ENCODE measurements around the gene ENTREP3.

Gene ENTREP3

GRCh38 chr1:155210314-155211104 is 44.8 kb downstream of the ENTREP3 start:
- Histone ChIP-seq H3K9me3 (ENCODE audit: control insufficient read depth, low read length) (no peaks in the 10 kb centered on the region), H3K4me2 (ENCODE audit: low read length, poor library complexity, severe bottlenecking) (no peak overlapping the region), H4K8ac (ENCODE audit: low read length) (peak overlapping the region; percentile 24), H3K4ac (ENCODE audit: low read depth in 1 of 2, low read length in 2 of 2) (no peak overlapping the region), H3K79me1 (replicated peaks; ENCODE audit: low read length, poor library complexity, severe bottlenecking) (peaks cover 15% of the 10 kb centered on the region), H3K9ac (ENCODE audit: low read length) (peak overlapping the region; percentile 99), H2BK120ac (ENCODE audit: low read depth, low read length) (no peak overlapping the region), H2AK5ac (ENCODE audit: low read length, severe bottlenecking) (no peak overlapping the region), H3K4me1 (ENCODE audit: control insufficient read depth, insufficient read depth, low read depth, low read length) (peaks cover 14% of the 10 kb centered on the region), H3K4me3 (ENCODE audit: insufficient read depth in 1 of 2, low read depth in 1 of 2, low read length in 2 of 2) (no peak overlapping the region), H2BK12ac (ENCODE audit: low read length in 2 of 2) (no peak overlapping the region), H2BK5ac (ENCODE audit: low read depth, low read length, poor library complexity, severe bottlenecking) (no peak overlapping the region), H3K23ac (ENCODE audit: low read length in 2 of 2) (no peak overlapping the region), H3K14ac (ENCODE audit: low read length in 2 of 2) (no peak overlapping the region), H3K36me3 (ENCODE audit: control insufficient read depth in 1 of 2, insufficient read depth in 2 of 2, low read depth in 1 of 2, low read length in 2 of 2) (peaks cover 19 to 30% of the 10 kb centered on the region in 2 experiments), H3K18ac (ENCODE audit: low read depth in 1 of 2, low read length in 2 of 2) (no peak overlapping the region), H3K27me3 (ENCODE audit: control insufficient read depth in 1 of 2, insufficient read depth in 1 of 2, low read length in 2 of 2) (no peaks in the 10 kb centered on the region), H4K91ac (ENCODE audit: low read length) (no peak overlapping the region), H3K27ac (ENCODE audit: low read length, poor library complexity, severe bottlenecking) (no peak overlapping the region), H2AFZ (ENCODE audit: low read depth, low read length) (no peak overlapping the region), H2BK15ac (ENCODE audit: low read depth, poor library complexity, severe bottlenecking) (no peak overlapping the region)
- WGBS, result 90% methylated on average over 3 of the region's 4 CpGs
- no peak for DNase-seq

GRCh38 chr1:155209312-155209721 is 46.0 kb downstream of the ENTREP3 start:
- 3% methylated on average over 13 of the region's 13 CpGs for WGBS
- Histone ChIP-seq H2AK5ac (ENCODE audit: low read length, severe bottlenecking) (peak overlapping the region; percentile 62), H3K79me1 (replicated peaks; ENCODE audit: low read length, poor library complexity, severe bottlenecking) (peaks cover 17% of the 10 kb centered on the region), H3K9me3 (ENCODE audit: control insufficient read depth, low read length) (no peaks in the 10 kb centered on the region), H3K4ac (ENCODE audit: low read depth in 1 of 2, low read length in 2 of 2) (peak overlapping the region; percentile 75 to 98), H3K18ac (ENCODE audit: low read depth in 1 of 2, low read length in 2 of 2) (peak overlapping the region; percentile 60 to 86), H4K8ac (ENCODE audit: low read length) (peak overlapping the region; percentile 92), H3K27me3 (ENCODE audit: control insufficient read depth in 1 of 2, insufficient read depth in 1 of 2, low read length in 2 of 2) (no peaks in the 10 kb centered on the region), H3K23ac (ENCODE audit: low read length in 2 of 2) (peak overlapping the region in 1 of 2 experiments; percentile 46), H2BK120ac (ENCODE audit: low read depth, low read length) (peak overlapping the region; percentile 21), H3K14ac (ENCODE audit: low read length in 2 of 2) (peak overlapping the region in 1 of 2 experiments; percentile 94), H2AFZ (ENCODE audit: low read depth, low read length) (peak overlapping the region; percentile 90), H3K36me3 (ENCODE audit: control insufficient read depth in 1 of 2, insufficient read depth in 2 of 2, low read depth in 1 of 2, low read length in 2 of 2) (peaks cover 20 to 26% of the 10 kb centered on the region in 2 experiments), H3K4me3 (ENCODE audit: insufficient read depth in 1 of 2, low read depth in 1 of 2, low read length in 2 of 2) (peak overlapping the region; percentile 86 to 98), H3K27ac (ENCODE audit: low read length, poor library complexity, severe bottlenecking) (no peak overlapping the region), H2BK15ac (ENCODE audit: low read depth, poor library complexity, severe bottlenecking) (no peak overlapping the region), H3K4me1 (ENCODE audit: control insufficient read depth, insufficient read depth, low read depth, low read length) (peaks cover 14% of the 10 kb centered on the region), H2BK12ac (ENCODE audit: low read length in 2 of 2) (peak overlapping the region in 1 of 2 experiments; percentile 6), H3K4me2 (ENCODE audit: low read length, poor library complexity, severe bottlenecking) (peak overlapping the region; percentile 73), H4K91ac (ENCODE audit: low read length) (peak overlapping the region; percentile 86), H3K9ac (ENCODE audit: low read length) (peak overlapping the region; percentile 99), H2BK5ac (ENCODE audit: low read depth, low read length, poor library complexity, severe bottlenecking) (no peak overlapping the region)
- no peak for DNase-seq

- peak; percentile 94 for DNase-seq
- peak within 1 kb of the TSS; percentile 99 for H2BK15ac ChIP-seq (ENCODE audit: low read depth, poor library complexity, severe bottlenecking)
- WGBS, result under 1% methylated on average over 58 of the region's 64 CpGs
- peak within 1 kb of the TSS; percentile 69 for H2AK5ac ChIP-seq (ENCODE audit: low read length, severe bottlenecking)
- peaks cover 20 to 26% of the 10 kb centered on the region in 2 experiments for H3K36me3 ChIP-seq (ENCODE audit: control insufficient read depth in 1 of 2, insufficient read depth in 2 of 2, low read depth in 1 of 2, low read length in 2 of 2)
- peak within 1 kb of the TSS; percentile 93 to 98 for H3K4ac ChIP-seq (ENCODE audit: low read depth in 1 of 2, low read length in 2 of 2)
- peak within 1 kb of the TSS; percentile 93 to 98 for H2BK12ac ChIP-seq (ENCODE audit: low read length in 2 of 2)
- peak within 1 kb of the TSS; percentile 83 for H2BK5ac ChIP-seq (ENCODE audit: low read depth, low read length, poor library complexity, severe bottlenecking)
- H3K9me3 ChIP-seq (ENCODE audit: control insufficient read depth, low read length), result no peaks in the 10 kb centered on the region
- H4K91ac ChIP-seq (ENCODE audit: low read length), result peak within 1 kb of the TSS; percentile 98
- H3K4me2 ChIP-seq (ENCODE audit: low read length, poor library complexity, severe bottlenecking), result peak within 1 kb of the TSS; percentile 95
- H3K27me3 ChIP-seq (ENCODE audit: control insufficient read depth in 1 of 2, insufficient read depth in 1 of 2, low read length in 2 of 2), result no peaks in the 10 kb centered on the region
- H3K14ac ChIP-seq (ENCODE audit: low read length in 2 of 2), result peak within 1 kb of the TSS in 1 of 2 experiments; percentile 99
- H4K8ac ChIP-seq (ENCODE audit: low read length), result peak within 1 kb of the TSS; percentile 95
- peak within 1 kb of the TSS; percentile 72 for H3K27ac ChIP-seq (ENCODE audit: low read length, poor library complexity, severe bottlenecking)
- peaks cover 14% of the 10 kb centered on the region for H3K4me1 ChIP-seq (ENCODE audit: control insufficient read depth, insufficient read depth, low read depth, low read length)
- peak within 1 kb of the TSS; percentile 90 for H2AFZ ChIP-seq (ENCODE audit: low read depth, low read length)
- peak within 1 kb of the TSS; percentile 86 for H2BK120ac ChIP-seq (ENCODE audit: low read depth, low read length)
- H3K9ac ChIP-seq (ENCODE audit: low read length), result peak within 1 kb of the TSS; percentile 99
- peak within 1 kb of the TSS; percentile 86 to 98 for H3K4me3 ChIP-seq (ENCODE audit: insufficient read depth in 1 of 2, low read depth in 1 of 2, low read length in 2 of 2)
- peak within 1 kb of the TSS in 1 of 2 experiments; percentile 65 for H3K23ac ChIP-seq (ENCODE audit: low read length in 2 of 2)
- peaks cover 17% of the 10 kb centered on the region for H3K79me1 ChIP-seq (replicated peaks; ENCODE audit: low read length, poor library complexity, severe bottlenecking)
- peak within 1 kb of the TSS; percentile 88 to 99 for H3K18ac ChIP-seq (ENCODE audit: low read depth in 1 of 2, low read length in 2 of 2)
Observed at GRCh38 chr1:155208541-155209311, 46.6 kb downstream of the ENTREP3 start, which contains the start of gene MTX1. MTX1 (plus strand) TSS chr1:155208695; CDS start chr1:155208805, 110 bp downstream.
